SIG-M5 (cell line): ENCODE results near the gene TXN2.
A peak's percentile ranks its signal among the peaks of the same experiment; 100 is the strongest.

Source experiments
- DNase-seq: peaks from one replicate; lab custom pipeline; 2025; lab: John Stamatoyannopoulos, UW

The TXN2 gene

DNA sequence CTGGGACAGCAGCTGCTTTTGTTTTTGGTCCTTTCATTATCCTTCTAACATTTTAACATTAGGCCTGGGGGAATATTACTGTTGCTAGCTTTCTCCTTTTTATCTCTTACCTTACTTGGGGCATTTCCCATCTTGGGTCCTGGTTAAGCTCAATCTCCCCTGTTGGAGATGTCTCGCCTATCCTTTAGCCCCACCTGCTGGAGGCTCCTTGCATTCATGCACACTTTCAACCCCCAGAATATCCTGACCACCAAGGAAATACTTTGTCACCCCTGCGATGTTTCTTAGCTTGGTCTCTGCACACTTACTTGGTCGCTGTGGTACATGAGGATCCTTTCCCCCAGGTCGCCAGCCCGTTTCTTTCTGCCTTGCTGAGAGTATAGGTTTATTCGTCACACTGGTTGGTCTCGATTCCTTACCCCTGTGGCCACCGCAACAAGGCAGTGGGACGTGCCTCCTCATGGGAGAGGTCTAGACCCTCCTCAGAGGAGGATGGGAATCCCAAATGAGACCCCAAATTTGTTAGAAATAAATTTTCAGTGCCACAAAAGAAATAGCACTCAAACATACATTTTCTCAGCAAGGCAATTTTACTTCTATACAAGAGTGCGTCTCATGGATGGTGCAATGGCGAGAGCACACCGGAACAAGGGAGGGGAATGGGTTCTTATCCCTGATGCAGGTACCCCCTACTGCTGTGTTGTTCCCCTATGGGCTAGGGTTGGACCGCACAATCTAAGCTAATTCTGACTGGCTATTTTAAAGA lies 5.4 kb upstream of the TXN2 start:
- no peak for DNase-seq

DNA sequence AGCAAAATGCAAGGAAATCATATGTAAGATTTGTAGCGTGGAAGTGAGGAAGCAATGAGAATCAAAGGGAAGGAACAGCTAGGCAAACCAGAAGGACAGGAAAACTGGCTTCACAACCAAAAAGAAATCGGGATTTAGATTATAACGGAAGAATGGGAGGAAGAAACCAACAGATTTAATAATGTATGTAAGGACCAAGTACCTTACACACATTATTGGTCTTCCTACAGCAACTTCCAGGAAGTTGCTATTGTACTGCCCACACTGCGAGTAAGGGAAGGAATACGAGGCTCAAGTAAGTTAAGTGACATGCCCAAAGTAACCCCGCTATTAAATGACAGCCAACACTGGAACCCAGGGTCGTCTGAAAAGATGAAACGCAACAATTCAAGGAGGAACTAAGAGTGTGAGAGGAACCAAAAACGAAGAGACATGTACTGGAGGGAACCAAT lies 473 bp downstream of the TXN2 start:
- no peak for DNase-seq

DNA sequence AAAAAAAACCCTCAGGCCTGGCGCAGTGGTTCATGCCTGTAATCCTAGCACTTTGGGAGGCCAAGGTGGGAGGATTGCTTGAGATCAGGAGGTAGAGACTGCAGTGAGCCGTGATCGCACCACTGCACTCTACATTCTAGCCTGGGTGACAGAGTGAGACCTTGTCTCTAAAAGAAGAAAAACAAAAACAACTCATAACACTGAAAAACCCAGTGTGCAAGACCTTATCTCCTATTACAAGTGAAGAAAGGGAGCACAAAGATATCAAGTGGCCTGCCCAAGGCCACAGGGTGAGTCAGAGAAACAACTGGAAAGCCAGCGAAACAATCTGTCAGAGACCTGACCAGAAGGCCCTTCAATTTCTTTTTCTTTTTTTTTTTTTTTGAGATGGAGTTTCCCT lies 2.5 kb downstream of the TXN2 start:
- no peak for DNase-seq

DNA sequence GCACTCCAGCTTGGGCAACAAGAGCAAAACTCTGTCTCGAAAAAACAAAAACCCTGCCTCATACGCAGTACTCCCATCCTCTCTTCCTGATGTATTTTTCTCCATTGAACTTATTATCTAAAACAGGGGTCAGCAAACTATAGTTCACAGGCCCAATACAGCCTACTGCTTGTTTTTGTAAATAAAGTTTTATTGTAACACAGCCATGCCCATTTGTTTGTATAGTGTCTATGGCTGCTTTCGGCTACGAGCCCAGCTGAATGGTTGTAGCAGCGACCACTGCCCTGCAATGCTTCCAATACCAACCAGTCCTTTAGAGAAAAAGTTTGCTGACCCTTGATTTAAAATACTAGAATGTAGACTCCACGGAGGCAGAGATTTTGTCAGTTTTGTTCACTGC lies 6.1 kb downstream of the TXN2 start:
- no peak for DNase-seq

DNA sequence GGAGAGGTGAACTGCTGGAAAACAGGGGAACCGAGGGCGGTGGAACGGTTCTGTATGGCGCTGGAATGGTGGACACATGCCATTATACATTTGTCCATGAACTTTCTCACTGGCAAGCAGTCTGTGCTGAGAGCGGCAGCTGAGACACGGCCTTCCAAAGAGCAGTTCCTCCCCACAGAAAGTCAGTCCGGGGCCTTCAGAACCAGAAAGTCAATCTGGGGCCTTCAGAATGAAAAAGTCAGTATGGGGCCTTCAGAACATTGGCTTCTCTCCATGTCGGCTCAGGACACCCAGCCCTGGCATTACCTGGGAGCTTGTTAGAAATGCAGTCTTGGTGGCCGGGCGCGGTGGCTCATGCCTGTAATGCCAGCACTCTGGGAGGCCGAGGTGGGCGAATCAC lies 8.8 kb downstream of the TXN2 start:
- no peak for DNase-seq

DNA sequence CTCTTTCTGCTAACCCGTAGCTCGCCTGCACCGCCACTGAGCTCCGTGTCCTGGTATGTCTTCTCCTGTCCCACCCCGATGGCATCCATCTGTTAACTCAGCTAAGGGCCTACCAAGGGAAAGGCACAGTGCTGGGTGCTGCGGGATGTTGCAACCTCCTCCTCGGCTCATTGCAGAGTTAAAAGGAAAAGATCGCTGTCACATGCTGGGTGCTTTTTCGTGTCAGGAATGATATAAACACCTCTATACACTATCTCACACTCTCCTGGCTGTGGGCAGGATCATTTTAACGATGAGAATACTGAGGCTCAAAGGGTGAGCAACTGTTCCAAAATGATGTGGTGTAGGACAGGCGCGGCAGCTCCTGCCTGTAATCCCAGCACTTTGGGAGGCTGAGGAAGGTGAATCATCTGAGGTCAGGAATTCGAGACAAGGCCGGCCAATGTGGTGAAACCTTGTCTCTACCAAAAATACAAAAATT lies 10.1 kb downstream of the TXN2 start:
- no peak for DNase-seq

DNA sequence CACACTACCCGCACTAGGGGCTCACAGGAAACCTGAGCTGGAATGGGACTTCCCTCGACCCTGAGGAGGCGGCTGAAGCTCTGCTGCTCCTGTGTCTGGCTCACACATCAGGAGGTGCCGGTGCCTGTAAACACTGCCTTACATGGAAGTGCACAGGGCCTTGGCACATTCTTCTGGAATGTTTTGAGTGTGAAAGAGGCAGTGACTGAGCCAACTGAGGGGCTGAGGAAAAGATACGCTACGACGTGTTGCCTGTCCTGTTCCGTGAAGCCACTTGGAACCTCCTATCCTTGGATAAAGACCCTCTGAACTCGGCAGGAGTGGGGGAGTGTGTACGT lies 10.5 kb downstream of the TXN2 start:
- DNase-seq, result no peak

DNA sequence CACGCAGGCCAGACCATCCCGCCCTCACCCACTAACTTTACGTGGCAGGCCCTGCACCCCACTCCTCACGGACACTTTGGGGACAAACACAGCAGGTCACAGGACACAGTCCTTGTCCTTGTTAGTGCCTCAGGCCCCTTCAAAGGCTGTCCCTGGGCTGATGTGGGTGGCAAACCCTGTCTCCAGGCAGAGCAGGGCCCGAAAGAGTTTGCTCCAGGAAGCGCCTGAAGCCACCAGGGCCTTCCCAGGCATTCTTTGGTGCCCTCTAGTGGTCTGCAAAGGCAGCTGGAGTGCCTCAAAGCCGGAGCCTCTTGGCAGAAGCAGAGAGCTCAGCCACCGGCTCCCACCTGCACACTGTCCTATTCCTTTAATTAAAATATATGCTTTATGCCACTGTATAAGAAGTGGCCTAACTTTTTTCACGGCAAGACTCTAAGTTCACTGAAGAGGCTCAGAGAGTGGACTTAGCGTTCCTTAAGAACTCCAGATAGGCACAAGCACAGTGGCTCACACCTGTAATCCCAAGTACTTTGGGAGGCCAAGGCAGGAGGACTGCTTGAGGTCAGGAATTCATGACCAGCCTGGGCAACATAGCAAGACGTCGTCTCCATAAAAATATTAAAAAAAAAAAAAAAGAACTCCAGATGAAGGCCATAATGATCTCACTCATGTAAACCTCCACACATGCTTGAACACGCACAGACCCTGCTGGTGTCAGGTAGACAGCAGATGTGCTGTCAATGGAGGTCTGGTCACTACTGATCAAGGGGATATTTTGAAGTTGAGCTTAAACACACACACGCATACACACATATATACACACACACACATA lies 11.1 kb downstream of the TXN2 start:
- no peak for DNase-seq

DNA sequence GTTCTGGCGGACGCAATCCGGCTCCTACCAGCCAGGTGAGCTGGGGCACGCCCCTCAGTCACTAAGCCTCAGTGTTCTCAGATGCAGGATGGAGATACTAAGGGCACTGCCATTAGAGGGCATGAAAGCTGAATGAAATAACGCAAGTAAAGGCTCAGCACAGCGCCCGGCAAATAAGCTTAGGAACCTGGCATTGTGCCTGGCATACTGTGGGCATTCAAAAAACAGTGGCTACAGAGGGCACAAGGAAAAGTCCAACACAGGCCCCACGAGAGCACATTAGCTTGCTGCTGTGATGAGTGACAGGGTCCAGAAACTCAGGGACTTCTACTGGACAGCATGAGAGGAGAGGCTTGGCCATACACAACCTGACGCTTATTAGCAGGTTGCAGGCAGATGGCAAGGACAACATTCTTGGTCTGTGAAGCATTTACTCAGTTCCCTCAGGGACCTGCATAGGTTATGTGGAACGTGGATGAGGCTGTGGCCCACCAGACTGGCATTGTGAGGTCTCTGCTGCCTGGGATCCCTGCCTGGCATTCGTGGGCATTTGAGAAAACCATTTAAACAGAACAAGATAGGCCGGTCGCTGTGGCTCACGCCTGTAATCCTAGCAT lies 12.2 kb downstream of the TXN2 start:
- no peak for DNase-seq

DNA sequence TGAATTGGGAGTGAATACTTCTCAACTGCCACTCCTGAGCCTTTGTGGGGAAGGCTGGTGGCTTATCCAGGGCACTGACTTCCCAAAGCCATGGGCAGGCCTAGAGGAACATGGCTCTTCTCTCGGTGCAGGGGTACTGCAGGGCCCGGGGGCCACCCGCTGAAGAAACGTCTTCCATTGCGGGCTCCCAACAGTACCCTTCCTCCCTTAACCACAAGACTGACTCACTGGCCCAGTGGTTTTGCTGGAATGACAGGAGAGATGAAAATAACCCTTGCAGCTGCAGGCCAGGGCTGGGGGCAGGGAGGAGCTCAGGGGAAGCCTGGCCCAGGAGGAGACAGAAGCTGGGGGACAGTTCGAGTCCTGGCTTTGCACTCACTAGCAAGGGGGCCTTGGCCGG lies 13.5 kb downstream of the TXN2 start:
- DNase-seq, result peak; percentile 64

DNA sequence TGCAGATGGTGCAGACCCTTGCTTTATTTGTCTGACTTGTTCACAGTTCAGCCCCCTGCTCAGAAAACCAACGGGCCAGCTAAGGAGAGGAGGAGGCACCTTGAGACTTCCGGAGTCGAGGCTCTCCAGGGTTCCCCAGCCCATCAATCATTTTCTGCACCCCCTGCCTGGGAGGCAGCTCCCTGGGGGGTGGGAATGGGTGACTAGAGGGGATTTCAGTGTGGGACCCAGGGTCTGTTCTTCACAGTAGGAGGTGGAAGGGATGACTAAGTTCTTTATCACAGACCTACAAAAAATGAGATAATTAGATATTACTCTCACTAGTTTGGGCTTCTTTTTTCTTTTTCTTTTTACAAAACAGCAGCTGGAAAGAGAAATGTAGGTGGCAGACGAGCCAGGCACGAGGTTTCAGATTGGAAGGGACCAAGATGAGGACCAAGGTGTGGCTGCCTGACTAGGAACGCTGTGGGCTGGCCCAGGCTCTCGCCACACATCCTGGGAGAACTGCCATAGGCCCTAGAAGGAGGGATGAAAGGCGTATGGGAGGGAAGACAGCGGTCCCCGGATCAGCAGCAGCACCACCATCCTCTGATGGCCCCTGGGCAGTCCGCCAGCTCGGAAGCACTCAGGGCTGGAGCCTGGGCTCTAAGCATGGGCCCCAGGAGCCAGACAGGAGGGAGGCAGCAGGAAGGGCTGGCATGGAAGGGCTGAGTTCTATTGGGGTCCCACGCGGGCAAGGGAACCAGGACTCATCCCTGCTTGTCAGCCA lies 14.2 kb downstream of the TXN2 start:
- DNase-seq, result no peak

DNA sequence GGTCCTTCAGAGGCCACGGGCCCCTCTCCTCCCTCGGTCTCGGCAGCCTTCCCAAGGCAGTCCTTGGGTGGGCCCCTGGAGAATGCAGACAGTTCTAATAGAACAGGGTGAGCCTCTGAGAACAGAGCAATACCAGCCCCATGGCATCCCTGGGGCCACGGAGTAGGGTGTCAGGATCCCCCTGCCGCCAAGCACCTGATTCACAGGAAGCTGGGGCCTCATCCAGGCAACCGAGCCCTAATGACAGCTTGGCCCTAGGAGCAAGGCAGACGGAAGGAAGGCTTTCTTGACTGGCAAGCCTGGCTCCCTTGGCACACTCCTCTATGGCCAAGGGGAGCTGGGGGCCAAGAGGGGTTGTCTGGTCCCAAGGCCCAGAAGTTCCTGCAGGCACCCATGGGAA lies 15.2 kb downstream of the TXN2 start:
- no peak for DNase-seq

DNA sequence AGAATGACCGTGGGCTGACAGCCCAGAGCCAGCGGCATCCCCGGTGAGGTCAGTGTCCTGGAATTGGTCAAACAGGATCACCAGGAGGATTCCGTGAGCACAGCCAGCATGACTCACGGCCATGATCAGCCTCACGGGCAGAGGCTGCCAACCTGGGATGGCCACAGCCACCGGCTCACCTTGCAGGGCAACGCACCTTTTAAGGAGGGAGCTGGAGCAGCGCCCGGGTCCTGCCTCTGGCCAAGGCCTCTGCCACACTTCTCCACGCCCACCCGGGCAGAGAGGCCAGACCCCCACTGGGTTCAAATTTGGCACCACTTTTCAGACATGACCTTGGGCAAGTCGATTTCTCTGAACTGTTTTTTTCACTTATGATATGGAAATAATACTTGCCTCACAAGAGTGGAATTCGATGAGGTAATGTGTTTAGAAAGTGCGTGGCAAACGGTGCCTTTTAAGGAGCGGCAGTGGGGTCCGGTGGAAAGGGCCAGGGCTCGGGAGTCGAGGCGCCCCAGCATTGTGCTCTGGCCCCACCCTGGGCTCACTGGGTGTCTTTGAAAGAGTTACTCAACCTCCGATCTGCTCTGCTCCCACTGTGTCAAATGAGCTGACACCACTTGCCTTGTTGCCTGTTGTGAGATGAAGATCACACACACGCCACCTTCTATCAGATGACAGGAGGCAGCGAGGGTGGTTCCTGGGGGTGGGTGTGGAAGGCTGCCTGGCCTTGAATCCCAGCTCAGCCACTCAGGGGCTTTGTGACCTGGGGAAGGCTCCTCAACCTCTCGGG lies 16.0 kb downstream of the TXN2 start:
- no peak for DNase-seq

DNA sequence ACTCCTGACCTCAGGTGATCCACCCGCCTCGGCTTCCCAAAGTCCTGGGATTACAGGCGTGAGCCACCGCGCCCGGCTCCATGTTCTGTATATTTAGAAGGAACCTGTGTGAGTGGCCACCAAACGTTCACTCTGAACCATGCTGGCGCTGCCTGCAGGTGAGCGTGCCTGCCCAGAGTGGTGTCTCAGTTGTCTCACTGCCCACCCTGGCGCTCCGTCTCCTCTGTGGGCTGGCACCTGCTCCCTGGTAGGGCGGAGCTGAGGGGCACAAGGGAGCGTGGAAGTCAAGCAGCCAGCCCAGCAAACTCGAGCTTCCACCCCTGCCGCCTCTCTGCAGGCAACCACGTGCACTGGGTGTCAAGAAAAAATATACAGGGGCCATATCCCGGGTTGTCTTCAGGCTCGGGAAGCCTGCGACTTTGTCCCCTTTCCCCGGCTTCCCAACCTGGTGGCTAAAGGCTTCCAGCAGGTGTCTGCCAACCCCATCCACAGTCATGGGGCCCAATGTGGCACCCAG lies 16.7 kb downstream of the TXN2 start:
- no peak for DNase-seq

DNA sequence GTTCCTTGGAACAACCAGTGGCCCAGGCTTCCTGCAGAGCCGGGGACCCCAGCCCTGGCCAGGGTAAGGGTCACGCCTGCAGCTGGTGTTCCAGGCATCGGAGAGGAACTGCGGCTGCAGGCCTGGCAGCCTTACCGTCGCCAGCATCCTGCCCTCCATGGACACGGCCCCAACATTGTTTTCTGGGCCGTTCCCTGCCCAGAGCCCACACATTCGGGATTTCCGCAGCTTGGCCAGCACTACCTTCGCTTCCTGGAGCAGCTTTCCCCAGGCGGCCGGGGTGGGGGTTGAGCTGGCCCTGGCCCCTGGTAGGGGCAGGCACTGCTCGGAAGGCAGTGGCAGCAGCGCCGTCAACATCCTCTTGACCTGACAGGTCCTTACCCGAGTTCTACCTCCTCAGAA lies 17.7 kb downstream of the TXN2 start:
- no peak for DNase-seq

DNA sequence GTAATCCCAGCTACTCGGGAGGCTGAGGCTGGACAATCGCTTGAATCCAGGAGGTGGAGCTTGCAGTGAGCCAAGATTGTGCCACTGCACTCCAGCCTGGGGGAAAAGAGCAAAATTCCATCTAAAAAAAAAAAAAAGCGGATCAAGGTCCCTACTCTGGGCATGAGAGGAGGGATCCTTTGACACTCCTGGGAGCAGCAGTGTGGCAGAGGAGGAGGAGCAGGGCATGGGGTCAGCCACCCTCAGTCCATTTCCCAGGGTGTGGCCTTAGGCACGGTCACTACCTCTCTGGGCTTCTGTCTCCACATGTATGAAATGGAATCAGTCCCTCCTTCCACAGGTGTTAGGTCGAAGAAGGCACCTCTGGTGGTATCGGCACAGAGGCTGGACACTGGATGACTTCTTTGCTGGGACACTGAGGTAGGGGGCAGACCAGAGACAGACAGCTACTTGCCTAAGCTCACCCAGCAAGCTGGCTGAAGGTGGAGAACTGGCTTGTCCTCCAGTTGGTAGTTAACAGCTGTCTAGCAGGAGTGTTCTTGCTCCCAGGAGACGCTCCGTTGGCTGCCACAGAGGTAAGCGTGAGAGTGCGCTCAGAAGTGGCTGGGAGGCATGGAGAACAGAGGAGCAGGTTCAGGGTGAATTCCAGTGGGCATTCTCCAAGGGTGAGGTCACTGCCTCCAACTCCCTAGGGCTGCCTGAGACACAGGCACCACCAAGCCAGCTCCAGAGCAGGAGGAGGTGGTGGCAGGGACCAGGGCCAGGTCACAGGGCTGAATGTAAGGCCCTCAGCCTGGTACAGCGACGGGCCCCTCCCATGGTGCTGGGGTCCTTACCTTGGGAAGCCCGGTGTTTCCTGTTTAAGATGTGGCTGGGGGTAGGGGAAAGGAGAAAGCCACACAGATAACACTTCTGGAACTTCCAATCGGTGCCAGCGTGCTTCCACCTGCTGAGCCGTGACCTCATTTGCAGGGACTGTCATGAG lies 19.5 kb downstream of the TXN2 start:
- DNase-seq, result no peak

DNA sequence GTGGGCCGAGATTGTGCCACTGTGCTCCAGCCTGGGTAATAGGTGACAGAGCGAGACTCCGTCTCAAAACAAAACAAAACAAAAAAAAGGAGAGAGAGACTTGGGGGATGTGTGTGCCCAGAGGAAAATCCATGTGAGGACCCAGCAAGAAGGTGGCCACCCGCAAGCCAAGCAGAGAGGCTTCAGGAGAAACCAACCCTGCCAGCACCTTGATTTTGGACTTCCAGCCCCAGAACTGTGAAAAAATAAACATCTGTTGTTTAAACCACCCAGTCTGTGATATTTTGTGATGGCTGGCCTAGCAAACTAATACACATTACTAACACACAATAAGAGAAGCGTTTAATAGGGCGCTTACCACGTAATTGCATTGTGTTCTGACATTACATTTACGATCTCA lies 21.2 kb downstream of the TXN2 start:
- no peak for DNase-seq

DNA sequence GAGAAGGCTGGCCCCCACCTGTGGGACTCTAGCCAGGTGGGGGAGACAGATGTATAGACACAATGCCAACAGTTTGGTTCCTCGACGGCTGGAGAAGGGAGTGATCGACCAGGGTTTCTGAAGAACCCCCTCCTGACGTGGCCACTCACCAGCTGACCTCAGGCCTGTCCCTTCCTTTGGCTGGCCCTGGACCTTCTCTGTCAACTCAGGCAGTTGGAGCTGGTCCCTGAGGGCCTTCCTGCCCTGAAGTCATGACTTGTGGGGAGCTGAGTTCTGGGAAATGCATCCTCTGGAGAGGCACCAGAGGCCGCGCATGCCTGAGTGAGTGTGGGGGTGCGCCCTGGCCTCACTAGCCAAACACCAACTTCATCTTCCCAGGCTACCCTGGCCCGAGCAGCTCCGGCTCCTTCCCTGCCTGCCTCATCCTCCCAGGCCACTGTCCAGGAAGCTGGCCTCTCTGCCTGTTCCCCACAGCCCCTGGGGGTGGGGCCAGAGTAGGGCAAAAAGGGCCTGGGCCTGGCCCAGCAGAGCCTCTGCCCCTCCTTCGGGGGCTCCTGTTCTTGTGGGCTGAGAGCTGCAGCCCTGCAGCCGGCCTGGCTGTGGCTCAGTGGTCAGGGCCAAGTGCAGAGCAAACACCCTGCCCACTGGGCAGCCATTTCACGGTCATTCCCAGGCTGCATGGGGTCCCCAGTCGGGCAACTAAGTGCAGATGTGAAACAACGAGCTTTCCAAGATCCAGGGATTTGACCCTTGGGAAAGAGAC lies 23.6 kb downstream of the TXN2 start:
- DNase-seq, result no peak

DNA sequence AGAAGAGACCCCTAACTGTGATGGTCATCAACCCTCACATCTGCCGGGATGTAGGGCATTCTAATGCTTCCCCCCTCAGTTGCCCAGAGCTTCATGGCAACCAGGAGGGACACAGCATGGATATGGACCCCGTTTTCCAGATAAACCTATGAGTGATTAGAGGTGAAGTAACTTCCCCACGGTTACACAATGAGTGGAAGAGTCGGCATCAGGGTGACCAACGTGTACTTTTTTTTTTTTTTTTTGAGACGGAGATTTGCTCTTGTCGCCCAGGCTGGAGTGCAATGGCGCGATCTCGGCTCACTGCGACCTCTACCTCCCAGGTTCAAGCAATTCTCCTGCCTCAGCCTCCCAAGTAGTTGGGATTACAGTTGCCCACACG lies 25.0 kb downstream of the TXN2 start:
- DNase-seq, result no peak
